ENCODE results near the gene CLDN34.

GRCh38 chrX:9955506-9955905 lies 11.7 kb upstream of the CLDN34 start:
- TF ChIP-seq POLR2A (IDR thresholded peaks at IDR 0.05; ENCODE audit: low read length) (no peak), GATA1 (IDR thresholded peaks at IDR 0.05; ENCODE audit: low read depth, low read length) (no peak)

Data from erythroblast (primary cell).